HT-29 (cell line): ENCODE results near the gene PCDHGA12. TPM values are rescaled to one million over a fixed set of nuclear protein-coding genes. Genes with fewer than 3 reads are reported as not detected.

Experiments
- DNase-seq: peaks from one replicate; pipeline ENCODE4 v3.0.0-alpha.2; 2015; ENCODE audit warnings: low spot score
- total RNA-seq: library from RNA; depleted of rRNA; stranded (reverse); fragments of >200 nt; shearing (Covaris generic); gene quantifications from 2 replicates; pipeline ENCODE4 v1.2.3, GENCODE V29; 2014; rRNA removed

Gene PCDHGA12
- total RNA-seq, 1 experiment from 2014 or later: 0.13 TPM

DNA sequence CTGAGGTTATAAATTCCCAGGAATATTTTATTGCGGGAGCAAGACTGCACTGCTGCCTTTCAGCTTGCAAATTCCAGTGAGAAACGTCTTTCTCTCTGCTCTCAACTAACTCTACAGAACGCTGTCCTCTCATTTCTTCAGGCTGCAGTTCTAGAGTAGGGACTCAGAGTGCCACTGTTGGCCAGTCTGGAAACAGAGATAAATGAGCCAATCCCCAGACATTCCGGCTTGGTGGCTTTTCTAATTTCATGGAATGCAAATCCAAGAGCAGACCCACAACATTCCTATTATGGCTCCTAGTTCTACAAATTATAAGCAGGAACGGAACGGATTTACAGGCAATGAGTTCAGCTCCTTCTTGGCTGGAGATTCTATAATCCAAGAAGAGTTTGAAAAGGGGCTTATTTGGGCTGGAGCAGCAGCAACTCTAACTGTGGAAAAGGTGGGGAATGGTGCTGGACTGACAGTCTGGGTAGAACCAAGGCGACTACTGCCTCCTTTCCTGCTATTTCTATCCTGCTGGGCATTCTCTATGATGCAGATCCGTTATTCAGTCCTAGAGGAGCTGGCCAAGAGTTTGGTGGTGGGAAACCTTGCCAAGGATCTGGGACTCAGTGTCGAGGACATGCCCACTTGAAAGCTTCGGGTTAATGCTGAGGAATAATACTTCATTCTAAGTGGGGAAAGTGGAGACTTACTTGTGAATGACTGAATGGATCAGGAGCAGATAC, 9.3 kb downstream of the PCDHGA12 start:
- DNase-seq: no peak

DNA sequence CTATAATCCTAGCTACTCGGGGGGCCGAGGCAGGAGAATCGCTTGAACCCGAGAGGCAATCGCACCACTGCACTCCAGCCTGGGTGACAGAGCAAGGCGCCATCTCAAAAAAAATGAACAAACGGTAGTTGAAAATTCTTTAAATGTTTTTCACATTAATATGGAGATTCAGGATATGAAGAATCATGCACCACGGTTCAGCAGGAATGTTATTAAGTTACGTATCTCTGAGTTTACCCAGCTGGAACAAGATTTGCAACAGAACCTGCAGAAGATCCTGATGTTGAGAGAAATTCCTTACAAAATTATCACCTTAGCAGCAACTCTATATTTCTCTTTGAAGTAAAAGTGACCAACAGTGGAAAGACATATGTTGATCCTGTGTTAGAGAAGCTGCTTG, 10.0 kb downstream of the PCDHGA12 start:
- DNase-seq: no peak

DNA sequence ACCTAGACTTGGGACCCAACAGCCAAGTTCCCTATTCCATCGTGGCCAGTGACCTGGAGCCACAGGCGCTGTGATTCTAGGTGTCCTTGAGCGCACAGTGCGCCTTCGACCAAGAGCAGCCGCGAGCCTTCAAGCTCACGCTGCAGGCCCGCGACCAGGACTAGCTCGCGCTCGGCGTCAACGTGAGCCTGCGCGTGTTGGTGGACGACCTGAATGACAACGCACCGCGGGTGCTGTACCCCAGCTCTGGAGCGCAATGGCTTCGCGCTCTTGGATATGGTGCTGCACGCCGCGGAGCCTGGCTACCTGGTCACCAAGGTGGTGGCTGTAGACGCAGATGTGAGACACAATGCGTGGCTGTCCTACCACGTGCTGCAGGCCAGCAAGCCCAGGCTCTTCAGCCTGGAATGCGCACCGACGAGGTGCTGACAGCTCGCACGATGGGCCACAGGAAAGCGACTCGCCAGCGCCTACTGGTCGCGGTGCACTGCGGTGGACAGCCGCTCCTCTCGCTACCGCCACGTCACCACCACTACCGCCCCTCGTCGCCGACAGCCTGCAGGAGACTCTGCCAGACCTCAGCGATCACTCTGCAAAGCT, 11.4 kb downstream of the PCDHGA12 start:
- no peak for DNase-seq

GRCh38 chr5:141465351-141465750, 35.0 kb downstream of the PCDHGA12 start:
- DNase-seq: no peak

- peak; percentile 81 for DNase-seq
Measured at GRCh38 chr5:141475625-141476131, 45.4 kb downstream of the PCDHGA12 start, which contains the start of gene PCDHGC3. PCDHGC3 (plus strand) TSS chr5:141475966; CDS start chr5:141476117, 151 bp downstream.

DNA sequence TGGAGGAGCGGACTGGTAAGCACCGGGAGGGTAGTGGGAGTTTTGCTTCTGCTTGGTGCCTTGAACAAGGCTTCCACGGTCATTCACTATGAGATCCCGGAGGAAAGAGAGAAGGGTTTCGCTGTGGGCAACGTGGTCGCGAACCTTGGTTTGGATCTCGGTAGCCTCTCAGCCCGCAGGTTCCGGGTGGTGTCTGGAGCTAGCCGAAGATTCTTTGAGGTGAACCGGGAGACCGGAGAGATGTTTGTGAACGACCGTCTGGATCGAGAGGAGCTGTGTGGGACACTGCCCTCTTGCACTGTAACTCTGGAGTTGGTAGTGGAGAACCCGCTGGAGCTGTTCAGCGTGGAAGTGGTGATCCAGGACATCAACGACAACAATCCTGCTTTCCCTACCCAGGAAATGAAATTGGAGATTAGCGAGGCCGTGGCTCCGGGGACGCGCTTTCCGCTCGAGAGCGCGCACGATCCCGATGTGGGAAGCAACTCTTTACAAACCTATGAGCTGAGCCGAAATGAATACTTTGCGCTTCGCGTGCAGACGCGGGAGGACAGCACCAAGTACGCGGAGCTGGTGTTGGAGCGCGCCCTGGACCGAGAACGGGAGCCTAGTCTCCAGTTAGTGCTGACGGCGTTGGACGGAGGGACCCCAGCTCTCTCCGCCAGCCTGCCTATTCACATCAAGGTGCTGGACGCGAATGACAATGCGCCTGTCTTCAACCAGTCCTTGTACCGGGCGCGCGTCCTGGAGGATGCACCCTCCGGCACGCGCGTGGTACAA, 46.0 kb downstream of the PCDHGA12 start:
- DNase-seq: no peak

- DNase-seq: no peak
Measured at GRCh38 chr5:141477044-141477575, 46.8 kb downstream of the PCDHGA12 start.

DNA sequence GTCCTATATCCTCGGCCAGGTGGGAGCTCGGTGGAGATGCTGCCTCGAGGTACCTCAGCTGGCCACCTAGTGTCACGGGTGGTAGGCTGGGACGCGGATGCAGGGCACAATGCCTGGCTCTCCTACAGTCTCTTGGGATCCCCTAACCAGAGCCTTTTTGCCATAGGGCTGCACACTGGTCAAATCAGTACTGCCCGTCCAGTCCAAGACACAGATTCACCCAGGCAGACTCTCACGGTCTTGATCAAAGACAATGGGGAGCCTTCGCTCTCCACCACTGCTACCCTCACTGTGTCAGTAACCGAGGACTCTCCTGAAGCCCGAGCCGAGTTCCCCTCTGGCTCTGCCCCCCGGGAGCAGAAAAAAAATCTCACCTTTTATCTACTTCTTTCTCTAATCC, 47.5 kb downstream of the PCDHGA12 start:
- no peak for DNase-seq

DNA sequence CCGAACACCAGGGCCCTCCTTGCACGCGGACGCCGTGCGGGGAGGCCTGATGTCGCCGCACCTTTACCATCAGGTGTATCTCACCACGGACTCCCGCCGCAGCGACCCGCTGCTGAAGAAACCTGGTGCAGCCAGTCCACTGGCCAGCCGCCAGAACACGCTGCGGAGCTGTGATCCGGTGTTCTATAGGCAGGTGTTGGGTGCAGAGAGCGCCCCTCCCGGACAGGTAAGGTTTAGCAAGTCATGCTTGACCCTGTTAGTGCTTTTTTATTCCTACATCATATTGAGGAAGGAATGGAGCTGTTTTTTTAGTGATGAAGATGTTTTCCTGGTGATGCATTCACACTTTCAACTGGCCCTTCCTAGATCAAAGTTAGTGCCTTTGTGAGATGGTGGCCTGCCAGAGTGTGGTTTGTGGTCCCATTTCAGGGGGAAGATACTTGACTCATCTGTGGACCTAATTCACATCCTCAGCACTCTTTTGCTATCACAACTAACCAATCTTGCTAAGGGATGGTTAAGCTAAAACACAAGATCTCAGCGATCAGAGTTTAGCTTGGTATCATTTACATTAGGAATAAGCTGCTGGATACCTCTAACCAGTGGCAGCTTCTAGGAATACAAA, 48.1 kb downstream of the PCDHGA12 start:
- peak; percentile 44 for DNase-seq

DNA sequence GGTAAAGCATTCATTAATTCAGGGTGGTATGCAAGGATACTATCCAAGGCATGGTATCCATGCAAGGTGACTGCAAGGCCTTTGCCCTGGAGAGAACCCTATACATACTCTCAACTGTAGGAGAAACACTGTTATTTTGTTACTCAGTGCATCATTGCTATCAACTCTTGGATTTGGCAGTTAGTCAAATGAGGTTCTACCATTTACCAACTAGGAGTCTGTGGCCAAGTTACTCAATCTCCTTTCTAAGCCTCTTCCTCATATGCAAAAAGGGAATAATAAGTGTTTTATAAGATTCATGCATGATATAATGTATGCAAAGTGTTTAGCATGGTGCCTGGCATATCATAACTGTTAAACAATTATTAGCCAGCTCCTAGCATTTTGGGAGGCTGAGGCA, 49.5 kb downstream of the PCDHGA12 start:
- no peak for DNase-seq

Other genes starting within 250 kb of the PCDHGA12 start
- gene PCDHB16, start 248.1 kb upstream of the PCDHGA12 start, total RNA-seq: 0.05 and 0.69 TPM in 2 replicates
- 0.03 and 0.25 TPM in 2 replicates for gene PCDHB9, start 243.3 kb upstream of the PCDHGA12 start, total RNA-seq
- gene PCDHB10, start 238.2 kb upstream of the PCDHGA12 start, total RNA-seq: 0.05 TPM in 1 of 2 replicates, not detected in the other
- 0.23 TPM in 1 of 2 replicates, not detected in the other for gene PCDHB11, start 230.9 kb upstream of the PCDHGA12 start, total RNA-seq
- 0.13 and 0.18 TPM in 2 replicates for gene PCDHB12, start 221.8 kb upstream of the PCDHGA12 start, total RNA-seq
- 0.05 and 0.15 TPM in 2 replicates for gene PCDHB13, start 216.6 kb upstream of the PCDHGA12 start, total RNA-seq
- 0.18 and 0.31 TPM in 2 replicates for gene PCDHB14, start 207.2 kb upstream of the PCDHGA12 start, total RNA-seq
- 0.05 and 0.20 TPM in 2 replicates for gene PCDHB15, start 185.1 kb upstream of the PCDHGA12 start, total RNA-seq
- gene SLC25A2, start 126.5 kb upstream of the PCDHGA12 start, total RNA-seq: 0.33 TPM in 1 of 2 replicates, not detected in the other
- 36.5 and 44.4 TPM in 2 replicates for gene TAF7, start 109.7 kb upstream of the PCDHGA12 start, total RNA-seq
- 0.21 and 0.61 TPM in 2 replicates for gene PCDHGA1, start 100.0 kb upstream of the PCDHGA12 start, total RNA-seq
- gene PCDHGA2, start 91.7 kb upstream of the PCDHGA12 start, total RNA-seq: 0.03 and 0.05 TPM in 2 replicates
- 0.10 TPM in 1 of 2 replicates, not detected in the other for gene PCDHGA3, start 86.7 kb upstream of the PCDHGA12 start, total RNA-seq
- gene PCDHGB1, start 80.4 kb upstream of the PCDHGA12 start, total RNA-seq: 0.10 and 0.23 TPM in 2 replicates
- gene PCDHGA4, start 75.5 kb upstream of the PCDHGA12 start, total RNA-seq: 0.05 TPM in 1 of 2 replicates, not detected in the other
- 0.26 TPM in 1 of 2 replicates, not detected in the other for gene PCDHGB2, start 70.5 kb upstream of the PCDHGA12 start, total RNA-seq
- 0.13 TPM in 2 replicates for gene PCDHGA5, start 66.3 kb upstream of the PCDHGA12 start, total RNA-seq
- gene PCDHGB3, start 60.3 kb upstream of the PCDHGA12 start, total RNA-seq: 0.41 and 0.47 TPM in 2 replicates
- gene PCDHGA6, start 56.6 kb upstream of the PCDHGA12 start, total RNA-seq: 0.21 and 0.48 TPM in 2 replicates
- 0.03 TPM in 1 of 2 replicates, not detected in the other for gene PCDHGA7, start 47.8 kb upstream of the PCDHGA12 start, total RNA-seq
- gene PCDHGB4, start 42.8 kb upstream of the PCDHGA12 start, total RNA-seq: 0.05 TPM in 1 of 2 replicates, not detected in the other
- gene PCDHGA8, start 37.9 kb upstream of the PCDHGA12 start, total RNA-seq: 0.10 TPM in 1 of 2 replicates, not detected in the other
- gene PCDHGB5, start 32.6 kb upstream of the PCDHGA12 start, total RNA-seq: not detected in 2 replicates
- gene PCDHGA9, start 27.7 kb upstream of the PCDHGA12 start, total RNA-seq: 0.31 and 0.50 TPM in 2 replicates
- gene PCDHGB6, start 22.5 kb upstream of the PCDHGA12 start, total RNA-seq: 0.18 and 0.33 TPM in 2 replicates
- 2.8 and 4.3 TPM in 2 replicates for gene PCDHGA10, start 17.5 kb upstream of the PCDHGA12 start, total RNA-seq
- gene PCDHGB7, start 12.8 kb upstream of the PCDHGA12 start, total RNA-seq: 0.66 and 2.1 TPM in 2 replicates
- 0.13 and 0.64 TPM in 2 replicates for gene PCDHGA11, start 9.5 kb upstream of the PCDHGA12 start, total RNA-seq
- gene PCDHGC3, start 45.5 kb downstream of the PCDHGA12 start, total RNA-seq: 1.8 and 2.1 TPM in 2 replicates
- 1.7 TPM in 1 of 2 replicates, not detected in the other for gene PCDHGC4, start 54.5 kb downstream of the PCDHGA12 start, total RNA-seq
- gene PCDHGC5, start 58.6 kb downstream of the PCDHGA12 start, total RNA-seq: 0.61 TPM in 1 of 2 replicates, not detected in the other
- gene DIAPH1, start 188.5 kb downstream of the PCDHGA12 start, total RNA-seq: 52.1 and 74.7 TPM in 2 replicates
- 69.8 and 84.9 TPM in 2 replicates for gene HDAC3, start 206.3 kb downstream of the PCDHGA12 start, total RNA-seq
- gene RELL2, start 206.5 kb downstream of the PCDHGA12 start, total RNA-seq: 26.6 and 27.2 TPM in 2 replicates
- 24.3 and 30.6 TPM in 2 replicates for gene FCHSD1, start 220.9 kb downstream of the PCDHGA12 start, total RNA-seq